Nephron (organoid): ENCODE measurements around the gene PPP1R3C.

Source experiments
- H3K27ac Mint-ChIP-seq, 3 experiments: 2 replicates each; pipeline ENCODE4 v1.8.0; 2020; ENCODE audit warnings: mixed read lengths in 3 of 3, mild to moderate bottlenecking in 2 of 3, moderate library complexity in 1 of 3
- H3K27me3 Mint-ChIP-seq: 2 replicates; pipeline ENCODE4 v1.8.0; 2021; ENCODE audit warnings: low read depth, mild to moderate bottlenecking, moderate library complexity, mixed read lengths
- H3K36me3 Mint-ChIP-seq: 2 replicates; pipeline ENCODE4 v1.8.0; 2020; ENCODE audit warnings: low read depth, mixed read lengths
- H3K4me1 Mint-ChIP-seq: 2 replicates; pipeline ENCODE4 v1.8.0; 2020; ENCODE audit warnings: mixed read lengths
- H3K4me3 Mint-ChIP-seq, 3 experiments: 2 replicates each; pipeline ENCODE4 v1.8.0; 2020; ENCODE audit warnings: mild to moderate bottlenecking in 3 of 3, mixed read lengths in 3 of 3, moderate library complexity in 2 of 3
- H3K9me3 Mint-ChIP-seq: 2 replicates; pipeline ENCODE4 v1.8.0; 2020; ENCODE audit warnings: mixed read lengths
- CTCF ChIP-seq, 3 experiments: fragments of 200-600 bp; sonication (generic); IDR thresholded peaks; one replicate each; pipeline ENCODE4 v1.5.0; 2021; ENCODE audit warnings: antibody characterized with exemption in 3 of 3; ENCODE audit not compliant: unreplicated experiment in 3 of 3

PPP1R3C gene

DNA sequence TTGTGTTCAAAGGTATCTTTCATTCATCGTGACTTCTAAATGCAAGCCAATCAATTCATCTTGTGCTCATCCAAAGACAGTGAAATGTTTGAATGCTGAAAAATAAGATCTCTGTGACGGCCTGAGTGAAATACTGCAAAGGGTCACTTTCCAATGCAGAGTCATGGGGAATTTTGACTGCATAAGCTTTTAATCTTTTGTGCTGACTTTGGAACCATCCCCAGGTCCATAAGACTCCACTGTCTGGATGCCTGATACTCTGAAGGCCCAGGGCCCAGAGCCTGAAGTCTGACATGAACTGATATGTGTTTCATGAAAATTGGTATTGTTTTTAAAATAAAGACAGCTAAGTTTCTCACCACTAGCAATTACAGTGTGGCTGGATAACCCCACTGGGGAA, 39.0 kb downstream of the PPP1R3C start:
- no peaks in the 10 kb centered on the region for H3K36me3 Mint-ChIP-seq
- H3K27ac Mint-ChIP-seq = peak overlapping the region; percentile 99

DNA sequence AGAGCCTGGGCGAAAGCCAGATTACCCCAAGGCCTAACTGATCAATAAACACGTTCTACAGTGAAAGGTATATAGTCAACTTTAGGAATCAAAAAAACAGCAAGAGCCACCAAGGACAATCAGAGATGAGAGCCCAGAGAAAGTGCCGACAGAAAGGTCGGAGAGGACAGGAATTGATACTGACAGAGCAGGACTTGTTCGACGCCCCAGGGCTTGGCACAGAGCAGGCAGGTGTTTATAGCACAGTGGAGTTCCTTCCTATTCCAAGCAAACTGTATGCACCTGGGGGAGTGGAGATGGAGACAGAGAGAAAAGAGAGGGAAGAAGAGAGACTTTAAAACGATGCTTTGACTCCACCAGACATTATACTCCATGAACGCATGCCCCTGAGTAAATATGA, 39.5 kb downstream of the PPP1R3C start:
- Mint-ChIP-seq H3K4me3 (peak overlapping the region in 1 of 3 experiments; percentile 63), H3K27me3 (no peaks in the 10 kb centered on the region), H3K4me1 (peaks cover 91% of the 10 kb centered on the region), H3K27ac (peak overlapping the region; percentile 99), H3K36me3 (no peaks in the 10 kb centered on the region), H3K9me3 (no peaks in the 10 kb centered on the region)
- no peak for TF ChIP-seq CTCF (IDR thresholded peaks at IDR 0.05; ENCODE audit: unreplicated experiment in 3 of 3)

More for the DNA sequence above, 39.0 kb downstream of the PPP1R3C start:
- no peak for TF ChIP-seq CTCF (IDR thresholded peaks at IDR 0.05; ENCODE audit: unreplicated experiment in 3 of 3)
- Mint-ChIP-seq H3K4me3 (peak overlapping the region in 1 of 3 experiments; percentile 15), H3K27me3 (no peaks in the 10 kb centered on the region), H3K9me3 (no peaks in the 10 kb centered on the region), H3K4me1 (peaks cover 91% of the 10 kb centered on the region)

DNA sequence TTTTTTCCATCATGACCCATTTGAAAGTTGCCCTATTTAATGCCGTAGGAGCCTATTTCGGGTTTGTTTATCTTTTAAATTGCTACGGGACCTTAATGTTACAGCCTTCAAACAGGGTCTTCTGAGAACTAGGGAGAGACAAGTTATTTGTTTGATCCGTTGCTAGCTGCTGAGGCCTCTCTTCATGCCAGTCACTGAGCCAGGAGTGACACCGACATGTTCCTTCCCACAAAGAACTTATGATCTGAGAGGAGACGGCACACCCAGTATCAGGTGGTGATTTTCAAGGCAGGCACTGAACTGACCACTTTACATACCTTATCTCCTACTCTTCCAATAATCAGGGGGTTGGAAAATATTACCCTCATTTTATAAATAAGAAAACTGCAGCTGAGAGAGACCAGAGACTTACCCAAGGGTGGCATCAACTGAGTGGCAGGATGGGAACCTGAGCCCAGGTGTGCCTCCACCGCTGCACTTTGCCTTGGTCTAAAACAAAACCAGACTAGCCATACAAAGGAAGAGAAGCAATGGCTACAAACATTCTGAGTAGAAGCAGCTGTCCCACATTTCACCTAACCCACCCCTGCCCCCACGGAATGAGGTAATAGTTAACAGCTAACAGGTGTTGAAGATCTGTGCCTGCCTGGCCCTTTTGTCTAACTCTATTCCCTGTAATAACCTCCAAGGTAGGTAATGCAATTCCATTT, 40.5 kb downstream of the PPP1R3C start:
- TF ChIP-seq CTCF (IDR thresholded peaks at IDR 0.05; ENCODE audit: unreplicated experiment in 3 of 3) = no peak
- Mint-ChIP-seq H3K4me1 (peaks cover 91% of the 10 kb centered on the region), H3K36me3 (no peaks in the 10 kb centered on the region), H3K27ac (peak overlapping the region; percentile 99), H3K27me3 (no peaks in the 10 kb centered on the region), H3K9me3 (no peaks in the 10 kb centered on the region), H3K4me3 (peak overlapping the region; percentile 6 to 15 (median 12))

DNA sequence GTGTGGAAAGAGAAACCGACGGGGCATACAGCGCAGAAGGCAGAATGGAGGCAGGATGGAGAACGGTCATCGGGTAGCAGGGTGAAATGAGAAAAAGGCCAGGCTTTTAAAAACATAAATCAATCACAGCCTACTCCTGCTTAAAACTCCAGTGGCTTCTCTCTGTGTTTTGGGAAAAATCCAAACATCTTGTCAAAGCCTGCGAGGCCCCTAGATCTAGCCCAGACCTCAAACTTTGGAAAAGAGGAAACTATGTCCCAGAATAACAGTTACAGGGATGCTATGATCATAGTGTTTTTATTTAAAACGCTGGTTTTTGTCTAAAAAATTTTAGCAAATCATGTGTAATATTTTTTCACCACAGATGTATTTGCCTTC, 41.1 kb downstream of the PPP1R3C start:
- Mint-ChIP-seq H3K4me1 (peaks cover 85% of the 10 kb centered on the region), H3K27me3 (no peaks in the 10 kb centered on the region), H3K27ac (peak overlapping the region; percentile 99), H3K9me3 (no peaks in the 10 kb centered on the region), H3K36me3 (no peaks in the 10 kb centered on the region), H3K4me3 (peak overlapping the region; percentile 50 to 66 (median 65))
- TF ChIP-seq CTCF (IDR thresholded peaks at IDR 0.05; ENCODE audit: unreplicated experiment in 3 of 3) = no peak

GRCh38 chr10:91590904-91591796, 41.7 kb downstream of the PPP1R3C start:
- Mint-ChIP-seq H3K36me3 (no peaks in the 10 kb centered on the region), H3K27me3 (no peaks in the 10 kb centered on the region), H3K4me3 (peak overlapping the region; percentile 50 to 66 (median 65)), H3K4me1 (peaks cover 78% of the 10 kb centered on the region), H3K9me3 (no peaks in the 10 kb centered on the region), H3K27ac (peak overlapping the region; percentile 99)
- no peak for TF ChIP-seq CTCF (IDR thresholded peaks at IDR 0.05; ENCODE audit: unreplicated experiment in 3 of 3)
